PC-3 (cell line): ENCODE results near the gene VTI1A. TPM values are rescaled to one million over a fixed set of nuclear protein-coding genes. Genes with fewer than 3 reads are reported as not detected.

Experiments
- ATAC-seq: fragments of 200-7000 bp; cut with Tn5 transposase; 2 replicates; pipeline ENCODE4 v1.9.1; 2020; ENCODE audit warnings: mild to moderate bottlenecking, moderate library complexity
- Bru-seq: library from RNA; stranded (reverse); fragments of 400-500 nt; gene quantifications from one replicate; lab custom pipeline; 2021; lab: Mats Ljungman, UMichigan
- BruChase-seq, 2 experiments: library from RNA; stranded (reverse); fragments of 400-500 nt; gene quantifications; one replicate each; lab custom pipeline; 2021; lab: Mats Ljungman, UMichigan
- BruUV-seq: library from RNA; stranded (reverse); fragments of 400-500 nt; replicated peaks from 2 replicates; lab custom pipeline; 2021; lab: Mats Ljungman, UMichigan
- CTCF ChIA-PET: fragments of 300-600 bp; sonication (Branson Sonifier 250); formaldehyde crosslinking; loops from one replicate; lab custom pipeline; 2022; ENCODE audit warnings: antibody characterized with exemption; lab: Charles Lee
- POLR2A ChIA-PET: fragments of 300-600 bp; sonication (Branson Sonifier 250); formaldehyde crosslinking; loops from one replicate; lab custom pipeline; 2022; ENCODE audit warnings: antibody characterized with exemption; ENCODE audit not compliant: unreplicated experiment; lab: Charles Lee
- DNase-seq: peaks from one replicate; pipeline ENCODE4 v3.0.0-alpha.2; 2015
- H2AFZ ChIP-seq: fragments of 300-600 bp; sonication (generic); 2 replicates; pipeline ENCODE4 v1.6.0; 2016; ENCODE audit warnings: antibody characterized with exemption, low read length
- H3F3A ChIP-seq: fragments of 300-600 bp; sonication (generic); one replicate; pipeline ENCODE4 v1.6.0; 2017; ENCODE audit warnings: antibody characterized with exemption, low read length, control low read depth, mild to moderate bottlenecking; ENCODE audit not compliant: unreplicated experiment
- H3K27ac ChIP-seq: fragments of 300-600 bp; sonication (generic); 2 replicates; pipeline ENCODE4 v1.5.1; 2016; ENCODE audit warnings: mild to moderate bottlenecking, low read length
- H3K27me3 ChIP-seq: fragments of 300-600 bp; sonication (generic); 2 replicates; pipeline ENCODE4 v1.6.1; 2016; ENCODE audit warnings: low read length, mixed read lengths
- H3K36me3 ChIP-seq: fragments of 300-600 bp; sonication (generic); 2 replicates; pipeline ENCODE4 v1.6.1; 2016; ENCODE audit warnings: low read depth, mixed run types, low read length, mixed read lengths
- H3K4me1 ChIP-seq: fragments of 300-600 bp; sonication (generic); 2 replicates; pipeline ENCODE4 v1.5.1; 2016; ENCODE audit warnings: low read length; ENCODE audit not compliant: insufficient read depth
- H3K4me2 ChIP-seq: fragments of 300-600 bp; sonication (generic); 2 replicates; pipeline ENCODE4 v1.6.0; 2016; ENCODE audit warnings: low read length
- H3K4me3 ChIP-seq: fragments of 300-600 bp; sonication (generic); 2 replicates; pipeline ENCODE4 v1.5.1; 2016; ENCODE audit warnings: mild to moderate bottlenecking, low read length, mixed read lengths
- H3K79me2 ChIP-seq: fragments of 300-600 bp; sonication (generic); 2 replicates; pipeline ENCODE4 v1.6.1; 2017; ENCODE audit warnings: low read length, mixed read lengths
- H3K9ac ChIP-seq: fragments of 300-600 bp; sonication (generic); 2 replicates; pipeline ENCODE4 v1.6.0; 2016; ENCODE audit warnings: mild to moderate bottlenecking, low read length
- H3K9me2 ChIP-seq: fragments of 300-600 bp; sonication (generic); replicated peaks from 2 replicates; pipeline ENCODE4 v1.6.1; 2016; ENCODE audit warnings: mixed run types, low read length, mixed read lengths
- H3K9me3 ChIP-seq: fragments of 300-600 bp; sonication (generic); 2 replicates; pipeline ENCODE4 v1.6.1; 2016; ENCODE audit warnings: low read length, mixed read lengths
- H4K20me1 ChIP-seq: fragments of 300-600 bp; sonication (generic); 2 replicates; pipeline ENCODE4 v1.6.1; 2016; ENCODE audit warnings: low read length, mixed read lengths
- CTCF ChIP-seq: fragments of 300-600 bp; sonication (generic); conservative IDR thresholded peaks from 2 replicates; pipeline ENCODE4 v1.5.1; 2017; ENCODE audit warnings: antibody characterized with exemption, low read depth, mild to moderate bottlenecking, low read length
- EZH2 ChIP-seq: fragments of 300-600 bp; sonication (generic); IDR thresholded peaks from one replicate; pipeline ENCODE4 v1.6.1; 2017; ENCODE audit warnings: antibody characterized with exemption, mild to moderate bottlenecking, low read length; ENCODE audit not compliant: unreplicated experiment
- EZH2phosphoT487 ChIP-seq: fragments of 300-600 bp; sonication (generic); IDR thresholded peaks from 2 replicates; pipeline ENCODE4 v1.6.1; 2018; ENCODE audit warnings: mild to moderate bottlenecking, antibody characterized with exemption, low read length, borderline replicate concordance
- intact Hi-C: fragments of 100-400 bp; cut with micrococcal nuclease; formaldehyde crosslinking; loops from 2 replicates; pipeline ENCODE4 v1.9.0; 2023
- long read RNA-seq: library from polyadenylated mRNA; unstranded; transcript quantifications from one replicate; pipeline ENCODE4 v2.0.0, GENCODE V29; 2021; ENCODE audit not compliant: unreplicated experiment
- total RNA-seq: library from RNA; depleted of rRNA; stranded (reverse); fragments of >200 nt; gene quantifications from 2 replicates; pipeline ENCODE4 v1.2.3, GENCODE V29; 2014; rRNA removed

Gene VTI1A
- 18.1 and 33.1 TPM in 2 replicates for total RNA-seq
- percentile 64 among the genes with signal in this experiment for Bru-seq, nascent RNA
- BruChase-seq, experiment 1, labeled RNA remaining after a 6-hour chase, result percentile 61 among the genes with signal in this experiment
- BruChase-seq, experiment 2, labeled RNA remaining after a 2-hour chase, result percentile 71 among the genes with signal in this experiment
- long read RNA-seq, full-length matches to known transcripts, result 7 of 24 reads
- long read RNA-seq, partial matches to known transcripts, result 1 of 24 reads
- long read RNA-seq, other reads (novel, unspliced or antisense), result 16 of 24 reads

- Histone ChIP-seq H3K4me1 (peaks cover 11% of the 10 kb centered on the region), H3K4me2 (peak within 1 kb of the TSS; percentile 95), H3K27me3 (no peaks in the 10 kb centered on the region), H4K20me1 (no peaks in the 10 kb centered on the region), H3K9me3 (no peaks in the 10 kb centered on the region), H3K9ac (peak within 1 kb of the TSS; percentile 93), H3K36me3 (peaks cover 16% of the 10 kb centered on the region), H3K79me2 (peaks cover 51% of the 10 kb centered on the region), H3K4me3 (peak within 1 kb of the TSS; percentile 98), H3K27ac (peak within 1 kb of the TSS; percentile 71), H3F3A (no peaks in the 10 kb centered on the region), H2AFZ (peak within 1 kb of the TSS; percentile 93), H3K9me2 (no peaks in the 10 kb centered on the region)
- DNase-seq, result peak; percentile 75
- CTCF ChIA-PET, result interaction anchor here (0.6 kb wide), 1 partner anchor 26 kb away, joined by 3 read pairs; no protein-coding TSS in a partner anchor
- no TSS peak for BruUV-seq
- TF ChIP-seq EZH2phosphoT487, result no peak
- no peak for TF ChIP-seq EZH2
- TF ChIP-seq CTCF, result no peak
- POLR2A ChIA-PET, result interaction anchor here (0.7 kb wide), 1 partner anchor 12 kb away, joined by 6 read pairs; no protein-coding TSS in a partner anchor
- intact Hi-C loops, result no loop called here
- ATAC-seq, result peak; percentile 93
These were observed at the start of gene VTI1A, which contains the start of gene ZDHHC6 for GRCh38 chr10:112446855-112447619. VTI1A (plus strand) TSS chr10:112447215; CDS start chr10:112447374, 159 bp downstream. ZDHHC6 (minus strand) TSS chr10:112446914; CDS start chr10:112445436, 1,478 bp downstream.

- no peak overlapping the region for H3K4me3 ChIP-seq
- no TSS peak for BruUV-seq
- H3F3A ChIP-seq, result no peaks in the 10 kb centered on the region
- H4K20me1 ChIP-seq, result no peaks in the 10 kb centered on the region
- intact Hi-C loops, result no loop called here
- no peak overlapping the region for H3K9ac ChIP-seq
- no peaks in the 10 kb centered on the region for H3K4me1 ChIP-seq
- no peaks in the 10 kb centered on the region for H3K36me3 ChIP-seq
- TF ChIP-seq EZH2phosphoT487, result no peak
- no peak for TF ChIP-seq EZH2
- no peak for TF ChIP-seq CTCF
- no peak overlapping the region for H3K4me2 ChIP-seq
- ATAC-seq (no peak), DNase-seq (no peak)
- H3K79me2 ChIP-seq, result no peaks in the 10 kb centered on the region
- no peak overlapping the region for H3K27ac ChIP-seq
- H3K9me3 ChIP-seq, result no peaks in the 10 kb centered on the region
- ChIA-PET CTCF (no interaction called here), POLR2A (no interaction called here)
- no peaks in the 10 kb centered on the region for H3K9me2 ChIP-seq
- no peaks in the 10 kb centered on the region for H3K27me3 ChIP-seq
- no peak overlapping the region for H2AFZ ChIP-seq
These were observed 49.4 kb upstream of the VTI1A start for GRCh38 chr10:112397592-112397991.
